H1 (cell line): ENCODE results near the gene PHLDA2. TPM values are rescaled to one million over a fixed set of nuclear protein-coding genes. Genes with fewer than 3 reads are reported as not detected.

Experiments
- CTCF ChIA-PET: fragments of 300-600 bp; sonication (Branson Sonifier 250); formaldehyde crosslinking; loops from one replicate; lab custom pipeline; 2021; ENCODE audit not compliant: partially characterized antibody; lab: Charles Lee
- POLR2A ChIA-PET: fragments of 300-600 bp; sonication (Branson Sonifier 250); formaldehyde crosslinking; loops from one replicate; lab custom pipeline; 2021; ENCODE audit warnings: inconsistent platforms; ENCODE audit not compliant: partially characterized antibody; lab: Charles Lee
- DNase-seq, 2 experiments: peaks; one replicate each; pipeline versions ENCODE4 v3.0.0 to v3.0.0-alpha.2; 2010 to 2022; ENCODE audit warnings: low spot score in 2 of 2, low read depth in 1 of 2, mixed read lengths in 1 of 2
- FAIRE-seq: peaks from 2 replicates; lab custom pipeline; 2011; peaks lifted over from hg19 to GRCh38; lab: Jason Lieb, UNC
- H2AFZ ChIP-seq: 2 replicates; pipeline ENCODE4 v1.8.1; 2012; ENCODE audit warnings: low read length, inconsistent platforms
- H2AK5ac ChIP-seq: 2 replicates; pipeline ENCODE4 v1.6.1; 2013; ENCODE audit warnings: low read depth, low read length
- H2BK120ac ChIP-seq: replicated peaks from 2 replicates; pipeline ENCODE3; 2013; ENCODE audit warnings: low read depth, low read length, inconsistent platforms
- H2BK12ac ChIP-seq: 2 replicates; pipeline ENCODE4 v1.6.1; 2013; ENCODE audit warnings: low read depth, low read length
- H2BK15ac ChIP-seq: 2 replicates; pipeline ENCODE4 v1.6.1; 2013; ENCODE audit warnings: low read length
- H2BK20ac ChIP-seq: 2 replicates; pipeline ENCODE4 v1.6.1; 2013; ENCODE audit warnings: low read length
- H2BK5ac ChIP-seq: 2 replicates; pipeline ENCODE4 v1.6.1; 2013; ENCODE audit warnings: low read depth, low read length
- H3K14ac ChIP-seq: 2 replicates; pipeline ENCODE4 v1.6.1; 2013; ENCODE audit warnings: inconsistent platforms; ENCODE audit not compliant: insufficient read length
- H3K18ac ChIP-seq: 2 replicates; pipeline ENCODE4 v1.6.1; 2013; ENCODE audit warnings: low read length; ENCODE audit errors: extremely low read depth
- H3K23ac ChIP-seq: 2 replicates; pipeline ENCODE4 v1.6.1; 2013; ENCODE audit warnings: inconsistent platforms; ENCODE audit not compliant: insufficient read length
- H3K23me2 ChIP-seq: 2 replicates; pipeline ENCODE4 v1.6.1; 2013; ENCODE audit warnings: low read depth, low read length
- H3K27ac ChIP-seq: 2 replicates; pipeline ENCODE4 v1.6.1; 2011; ENCODE audit warnings: low read depth, low read length, inconsistent platforms
- H3K27me3 ChIP-seq, 4 experiments: replicated peaks in 1 of 4; 1 replicate in 1 of 4; 2 replicates in 3 of 4; pipeline versions ENCODE4 v1.6.1 to v1.8.1; 2011 to 2013; ENCODE audit warnings: low read length in 3 of 4, mild to moderate bottlenecking in 3 of 4, inconsistent platforms in 2 of 4, mixed read lengths in 2 of 4, moderate library complexity in 1 of 4; ENCODE audit not compliant: control insufficient read depth in 3 of 4, insufficient read depth in 3 of 4; ENCODE audit errors: extremely low read depth in 1 of 4
- H3K36me3 ChIP-seq, 4 experiments: 2 replicates each; pipeline versions ENCODE4 v1.6.1 to v1.8.1; 2011 to 2013; ENCODE audit warnings: mild to moderate bottlenecking in 4 of 4, low read length in 3 of 4, moderate library complexity in 2 of 4, control low read depth in 1 of 4, inconsistent platforms in 1 of 4; ENCODE audit not compliant: insufficient read depth in 4 of 4, control insufficient read depth in 2 of 4
- H3K4ac ChIP-seq: replicated peaks from 2 replicates; pipeline ENCODE3; 2013; ENCODE audit warnings: low read length, low read depth, mixed read lengths, inconsistent platforms; ENCODE audit not compliant: insufficient read length
- H3K4me1 ChIP-seq, 4 experiments: replicated peaks in 1 of 4; 1 replicate in 1 of 4; 2 replicates in 3 of 4; pipeline versions ENCODE4 v1.6.1 to v1.8.1; 2011 to 2013; ENCODE audit warnings: low read length in 3 of 4, inconsistent platforms in 2 of 4, mixed read lengths in 1 of 4; ENCODE audit not compliant: insufficient read depth in 4 of 4, control insufficient read depth in 3 of 4
- H3K4me2 ChIP-seq, 2 experiments: 2 replicates each; pipeline versions ENCODE4 v1.6.1 to v1.8.1; 2011 to 2013; ENCODE audit warnings: low read depth in 2 of 2, low read length in 2 of 2, control low read depth in 1 of 2, inconsistent platforms in 1 of 2, mild to moderate bottlenecking in 1 of 2; ENCODE audit not compliant: insufficient read depth in 1 of 2
- H3K4me3 ChIP-seq, 4 experiments: fragments of 200-600, 300-600 bp in 1 of 4; sonication (generic), shearing (Covaris generic), sonication (Bioruptor Twin) in 1 of 4; 2 replicates each; pipeline versions ENCODE4 v1.5.1 to v1.8.1; 2011 to 2016; ENCODE audit warnings: low read length in 4 of 4, low read depth in 3 of 4, control low read depth in 2 of 4, inconsistent platforms in 2 of 4, mild to moderate bottlenecking in 2 of 4, mixed read lengths in 1 of 4, moderate library complexity in 1 of 4; ENCODE audit not compliant: insufficient read depth in 2 of 4; ENCODE audit errors: extremely low read depth in 1 of 4
- H3K56ac ChIP-seq: replicated peaks from 2 replicates; pipeline ENCODE3; 2013; ENCODE audit warnings: low read depth, mild to moderate bottlenecking, mixed read lengths, low read length, inconsistent platforms; ENCODE audit not compliant: insufficient read length
- H3K79me1 ChIP-seq: 2 replicates; pipeline ENCODE4 v1.6.1; 2013; ENCODE audit warnings: low read depth, low read length, control low read depth
- H3K79me2 ChIP-seq, 2 experiments: 2 replicates each; pipeline versions ENCODE4 v1.6.1 to v1.8.1; 2012 to 2013; ENCODE audit warnings: low read length in 2 of 2, mild to moderate bottlenecking in 2 of 2, inconsistent platforms in 1 of 2; ENCODE audit not compliant: insufficient read depth in 2 of 2, control insufficient read depth in 1 of 2
- H3K9ac ChIP-seq, 4 experiments: replicated peaks in 1 of 4; 1 replicate in 1 of 4; 2 replicates in 3 of 4; pipeline versions ENCODE4 v1.6.1 to v1.8.1; 2011 to 2013; ENCODE audit warnings: low read depth in 3 of 4, low read length in 3 of 4, control low read depth in 2 of 4, mild to moderate bottlenecking in 2 of 4, moderate library complexity in 2 of 4, inconsistent platforms in 1 of 4; ENCODE audit errors: extremely low read depth in 1 of 4
- H3K9me3 ChIP-seq, 2 experiments: 2 replicates each; pipeline versions ENCODE4 v1.6.1 to v1.8.1; 2012 to 2013; ENCODE audit warnings: mild to moderate bottlenecking in 2 of 2, moderate library complexity in 2 of 2, control low read depth in 1 of 2, inconsistent platforms in 1 of 2, low read depth in 1 of 2, low read length in 1 of 2, mixed read lengths in 1 of 2; ENCODE audit not compliant: insufficient read depth in 2 of 2
- H4K20me1 ChIP-seq, 2 experiments: replicated peaks in 1 of 2; 2 replicates each; pipeline versions ENCODE3 to v1.8.1; 2011 to 2013; ENCODE audit warnings: inconsistent platforms in 2 of 2, low read length in 2 of 2, mild to moderate bottlenecking in 1 of 2; ENCODE audit not compliant: insufficient read depth in 2 of 2, control insufficient read depth in 1 of 2
- H4K5ac ChIP-seq: 2 replicates; pipeline ENCODE4 v1.6.1; 2013; ENCODE audit warnings: low read length, low read depth, mixed read lengths, inconsistent platforms; ENCODE audit not compliant: insufficient read length
- H4K8ac ChIP-seq: 2 replicates; pipeline ENCODE4 v1.8.0; 2013; ENCODE audit warnings: mild to moderate bottlenecking, moderate library complexity, low read length, inconsistent platforms; ENCODE audit not compliant: insufficient read depth; ENCODE audit errors: extremely low read depth
- H4K91ac ChIP-seq: replicated peaks from 2 replicates; pipeline ENCODE3; 2013; ENCODE audit warnings: low read length, mixed read lengths, inconsistent platforms; ENCODE audit not compliant: insufficient read length
- ASH2L ChIP-seq: fragments of 200-600, 300-600 bp; sonication (generic); IDR thresholded peaks from one replicate; pipeline ENCODE4 v1.7.1; 2017; ENCODE audit warnings: low read length
- CBX5 ChIP-seq: fragments of 300-800, 300-1000 bp; sonication (generic); IDR thresholded peaks from 2 replicates; pipeline ENCODE4 v1.7.1; 2016; ENCODE audit warnings: antibody characterized with exemption, low read length, low read depth
- CREB1 ChIP-seq: IDR thresholded peaks from 2 replicates; pipeline ENCODE4 v1.6.1; 2012; ENCODE audit warnings: inconsistent platforms
- CTBP2 ChIP-seq: IDR thresholded peaks from 2 replicates; pipeline ENCODE4 v1.7.0; 2011; ENCODE audit warnings: borderline replicate concordance, mild to moderate bottlenecking, moderate library complexity, mixed read lengths, low read length; ENCODE audit not compliant: insufficient read depth, insufficient read length
- EZH2 ChIP-seq: fragments of 200-600 bp; sonication (generic); IDR thresholded peaks from 2 replicates; pipeline ENCODE4 v1.7.1; 2012; ENCODE audit warnings: low read depth, mild to moderate bottlenecking, moderate library complexity, low read length, inconsistent platforms; ENCODE audit not compliant: severe bottlenecking
- FOSL1 ChIP-seq: IDR thresholded peaks from 2 replicates; pipeline ENCODE4 v1.6.1; 2011; ENCODE audit warnings: mild to moderate bottlenecking, low read depth, low read length, moderate library complexity; ENCODE audit not compliant: insufficient read depth
- HDAC6 ChIP-seq: IDR thresholded peaks from one replicate; pipeline ENCODE4 v1.7.1; 2012; ENCODE audit warnings: low read depth, mild to moderate bottlenecking, inconsistent platforms, low read length, moderate library complexity
- PHF8 ChIP-seq: fragments of 200-600 bp; sonication (generic); conservative IDR thresholded peaks from 2 replicates; pipeline ENCODE4 v1.7.1; 2012; ENCODE audit warnings: low read depth, mild to moderate bottlenecking, inconsistent platforms, low read length, moderate library complexity
- SIRT6 ChIP-seq: IDR thresholded peaks from one replicate; pipeline ENCODE4 v1.7.1; 2012; ENCODE audit warnings: low read length, inconsistent platforms
- YY1 ChIP-seq: IDR thresholded peaks from 2 replicates; pipeline ENCODE4 v1.6.1; 2011; ENCODE audit warnings: low read depth, mild to moderate bottlenecking, low read length
- WGBS, 2 experiments: shearing (Covaris generic) in 1 of 2; methylation state at CpG; one replicate each; pipeline versions ENCODE4 v1.1.6 to v1.1.7; 2013 to 2015; ENCODE audit warnings: low lambda C conversion rate in 2 of 2, mixed read lengths in 2 of 2, inconsistent platforms in 1 of 2, low coverage in 1 of 2, missing lambda C conversion rate in 1 of 2; ENCODE audit not compliant: insufficient replicate concordance in 2 of 2, insufficient coverage in 1 of 2, insufficient read length in 1 of 2; ENCODE audit errors: extremely low coverage in 1 of 2, missing lambda C conversion rate in 1 of 2; 5-methylcytosine and 5-hydroxymethylcytosine counted together
- polyA plus RNA-seq, 7 experiments: library from polyadenylated mRNA; depleted of rRNA in 3 of 7; stranded (reverse) in 5 of 7; unstranded in 2 of 7; fragments of >200 nt in 5 of 7; fragments of 200-250 nt in 2 of 7; gene quantifications; 1 replicate in 5 of 7; 2 replicates in 1 of 7; 4 replicates in 1 of 7; pipeline versions ENCODE4 v1.2.1 to v1.2.3, GENCODE V29; 2011 to 2013; ENCODE audit warnings: missing spikeins in 2 of 7, mixed read lengths in 2 of 7
- total RNA-seq: library from RNA; stranded (reverse); fragmentation: NEBNext Ultra II Directional; extraction: Animal tissue kit (Norgen Biotek cat#: 25700); gene quantifications from 2 replicates; pipeline ENCODE4 v1.2.1, GENCODE V29; 2021

PHLDA2 gene
- total and polyA plus RNA-seq, 2 of the 8 experiments (the other 6 are each of a cell fraction or from before 2014, with no cell fraction given): 5.2 to 7.6 TPM

GRCh38 chr11:2949920-2950319 lies 20.7 kb upstream of the PHLDA2 start:
- Histone ChIP-seq H2BK12ac (no peak overlapping the region), H2BK120ac (no peak overlapping the region), H3K4ac (no peak overlapping the region), H3K79me1 (peaks cover 6% of the 10 kb centered on the region), H3K4me1 (peaks cover 0 to 18% (median 8%) of the 10 kb centered on the region in 4 experiments; a peak in 5 of 7 replicates), H4K5ac (no peak overlapping the region), H3K14ac (no peak overlapping the region), H3K56ac (no peak overlapping the region), H3K9ac (no peak overlapping the region), H3K27ac (no peak overlapping the region), H3K18ac (no peak overlapping the region), H2BK15ac (no peak overlapping the region), H4K20me1 (peaks cover 26 to 41% of the 10 kb centered on the region in 2 experiments), H2BK5ac (no peak overlapping the region), H2BK20ac (no peak overlapping the region), H3K23me2 (no peaks in the 10 kb centered on the region), H3K4me3 (no peak overlapping the region), H2AK5ac (no peak overlapping the region), H4K91ac (no peak overlapping the region), H4K8ac (no peak overlapping the region), H2AFZ (no peak overlapping the region), H3K23ac (no peak overlapping the region), H3K79me2 (no peaks in the 10 kb centered on the region), H3K27me3 (no peaks in the 10 kb centered on the region), H3K36me3 (peaks cover 30 to 72% (median 55%) of the 10 kb centered on the region in 4 experiments), H3K4me2 (no peak overlapping the region), H3K9me3 (no peaks in the 10 kb centered on the region)
- CTCF ChIA-PET: interaction anchor here (1.1 kb wide), 1 partner anchor 18 kb away, joined by 4 read pairs; no protein-coding TSS in a partner anchor
- FAIRE-seq (no peak), DNase-seq (no peak)
- 94% methylated on average over 11 of the region's 11 CpGs; no CpG with 5 or more reads in 1 of the 2 experiments for WGBS, 2 experiments
- no peak for TF ChIP-seq YY1
- no peak for TF ChIP-seq FOSL1
- no peak for TF ChIP-seq HDAC6
- TF ChIP-seq CBX5: no peak
- TF ChIP-seq SIRT6: no peak
- TF ChIP-seq EZH2: no peak
- no peak for TF ChIP-seq PHF8
- no peak for TF ChIP-seq CREB1
- TF ChIP-seq ASH2L: no peak
- no peak for TF ChIP-seq CTBP2
- POLR2A ChIA-PET: interaction anchor here (0.8 to 1.6 kb wide), 3 partner anchors 11 to 49 kb away, joined by 3 to 4 read pairs (median 3); no protein-coding TSS in a partner anchor
